ENCODE results near the gene CXCL9. TPM values are rescaled to one million over a fixed set of nuclear protein-coding genes. Genes with fewer than 3 reads are reported as not detected.

The CXCL9 gene
- total and polyA plus RNA-seq, 2 donors (not counting 1 experiment from before 2014, with no cell fraction given) = not detected

- no peaks in the 10 kb centered on the region for H3K27me3 ChIP-seq (replicated peaks in 1 of 4; ENCODE audit: control extremely low read depth in 1 of 4, control insufficient read depth in 3 of 4, insufficient read depth in 4 of 4, low read length in 3 of 4)
Measured at GRCh38 chr4:76035141-76035540, 27.8 kb upstream of the CXCL9 start.

GRCh38 chr4:76029300-76029699 lies 22.0 kb upstream of the CXCL9 start:
- no peak overlapping the region for H3K27ac ChIP-seq (ENCODE audit: low read length in 2 of 2)
- no peak overlapping the region for H3K4me3 Mint-ChIP-seq
- peaks cover 15% of the 10 kb centered on the region for H3K4me1 Mint-ChIP-seq
- no peak overlapping the region for H3K27ac Mint-ChIP-seq
- no peaks in the 10 kb centered on the region for H3K9me3 ChIP-seq (ENCODE audit: control extremely low read depth in 1 of 3, control insufficient read depth in 2 of 3, insufficient read depth in 1 of 3, low read length in 2 of 3)
- WGBS (ENCODE audit: insufficient coverage) = no CpG with 5 or more reads among the region's 2 CpGs
- H3K4me2 ChIP-seq (replicated peaks; ENCODE audit: low read depth, low read length, poor library complexity, severe bottlenecking) = no peak overlapping the region
- no peaks in the 10 kb centered on the region for H3K79me2 ChIP-seq (ENCODE audit: control insufficient read depth, insufficient read depth, low read length)
- H3K9me3 Mint-ChIP-seq (ENCODE audit: insufficient read depth) = no peaks in the 10 kb centered on the region
- H2AFZ ChIP-seq (ENCODE audit: insufficient read depth, low read depth, low read length, poor library complexity, severe bottlenecking) = no peak overlapping the region
- H3K4me3 ChIP-seq (ENCODE audit: control extremely low read depth in 1 of 5, extremely low read depth in 1 of 5, insufficient read depth in 1 of 5, low read depth in 2 of 5, low read length in 4 of 5) = no peak overlapping the region
- no peaks in the 10 kb centered on the region for H3K27me3 Mint-ChIP-seq
- CTCF ChIA-PET = no interaction called here
- DNase-seq = no peak
- H4K20me1 ChIP-seq (ENCODE audit: control insufficient read depth, insufficient read depth, low read length, poor library complexity, severe bottlenecking) = no peaks in the 10 kb centered on the region
- H3K4me1 ChIP-seq (ENCODE audit: control insufficient read depth in 2 of 2, insufficient read depth in 2 of 2, low read length in 2 of 2) = peaks cover 8 to 11% of the 10 kb centered on the region in 2 donors
- TF ChIP-seq EZH2 (IDR thresholded peaks at IDR 0.05; ENCODE audit: borderline replicate concordance, insufficient read depth, low read depth, low read length, poor library complexity, severe bottlenecking) (no peak), CTCF (IDR thresholded peaks at IDR 0.05) (no peak)
- H3K27me3 ChIP-seq (replicated peaks in 1 of 4; ENCODE audit: control extremely low read depth in 1 of 4, control insufficient read depth in 3 of 4, insufficient read depth in 4 of 4, low read length in 3 of 4) = no peaks in the 10 kb centered on the region
- POLR2A ChIA-PET = no interaction called here
- ATAC-seq (ENCODE audit: low read depth) = no peak
- no peak overlapping the region for H3K9ac ChIP-seq (ENCODE audit: low read length)
- intact Hi-C loops (cut with micrococcal nuclease) = no loop called here
- H3K36me3 ChIP-seq (replicated peaks in 1 of 2; ENCODE audit: control extremely low read depth in 1 of 2, control insufficient read depth in 1 of 2, extremely low read depth in 1 of 2, insufficient read depth in 2 of 2, low read length in 1 of 2) = no peaks in the 10 kb centered on the region

More at GRCh38 chr4:76035141-76035540, 27.8 kb upstream of the CXCL9 start:
- no peaks in the 10 kb centered on the region for H4K20me1 ChIP-seq (ENCODE audit: control insufficient read depth, insufficient read depth, low read length, poor library complexity, severe bottlenecking)
- ATAC-seq (ENCODE audit: low read depth) (no peak), DNase-seq (no peak)
- peak overlapping the region; percentile 17 for H2AFZ ChIP-seq (ENCODE audit: insufficient read depth, low read depth, low read length, poor library complexity, severe bottlenecking)
- H3K36me3 ChIP-seq (replicated peaks in 1 of 2; ENCODE audit: control extremely low read depth in 1 of 2, control insufficient read depth in 1 of 2, extremely low read depth in 1 of 2, insufficient read depth in 2 of 2, low read length in 1 of 2) = no peaks in the 10 kb centered on the region
- H3K79me2 ChIP-seq (ENCODE audit: control insufficient read depth, insufficient read depth, low read length) = no peaks in the 10 kb centered on the region
- no peak overlapping the region for H3K4me3 ChIP-seq (ENCODE audit: control extremely low read depth in 1 of 5, extremely low read depth in 1 of 5, insufficient read depth in 1 of 5, low read depth in 2 of 5, low read length in 4 of 5)
- H3K4me1 Mint-ChIP-seq = no peaks in the 10 kb centered on the region
- H3K27me3 Mint-ChIP-seq = no peaks in the 10 kb centered on the region
- no peaks in the 10 kb centered on the region for H3K9me3 Mint-ChIP-seq (ENCODE audit: insufficient read depth)
- CTCF ChIA-PET = interaction anchor here (1.4 kb wide), 1 partner anchor 39 kb away, joined by 4 read pairs; no protein-coding TSS in a partner anchor
- no CpG with 5 or more reads among the region's 3 CpGs for WGBS (ENCODE audit: insufficient coverage)
- no peaks in the 10 kb centered on the region for H3K4me1 ChIP-seq (ENCODE audit: control insufficient read depth in 2 of 2, insufficient read depth in 2 of 2, low read length in 2 of 2)
- TF ChIP-seq EZH2 (IDR thresholded peaks at IDR 0.05; ENCODE audit: borderline replicate concordance, insufficient read depth, low read depth, low read length, poor library complexity, severe bottlenecking) (no peak), CTCF (IDR thresholded peaks at IDR 0.05) (no peak)
- POLR2A ChIA-PET = no interaction called here
- H3K27ac Mint-ChIP-seq = no peak overlapping the region
- H3K4me2 ChIP-seq (replicated peaks; ENCODE audit: low read depth, low read length, poor library complexity, severe bottlenecking) = no peak overlapping the region
- H3K9ac ChIP-seq (ENCODE audit: low read length) = no peak overlapping the region
- H3K27ac ChIP-seq (ENCODE audit: low read length in 2 of 2) = no peak overlapping the region
- intact Hi-C loops (cut with micrococcal nuclease) = no loop called here
- H3K4me3 Mint-ChIP-seq = no peak overlapping the region
- H3K9me3 ChIP-seq (ENCODE audit: control extremely low read depth in 1 of 3, control insufficient read depth in 2 of 3, insufficient read depth in 1 of 3, low read length in 2 of 3) = no peaks in the 10 kb centered on the region

Measured in B cell (primary cell).